Endothelial cell of umbilical vein (primary cell): ENCODE results near the gene SUFU. TPM values are rescaled to one million over a fixed set of nuclear protein-coding genes. Genes with fewer than 3 reads are reported as not detected.

Experiments used
- BruUV-seq: library from RNA; stranded (reverse); fragments of 400-500 nt; replicated peaks from 2 replicates; lab custom pipeline; 2021; lab: Mats Ljungman, UMichigan
- CTCF ChIA-PET: fragments of 300-600, 350-600 bp; sonication (Branson Sonifier 250); formaldehyde crosslinking; loops from one replicate; lab custom pipeline; 2021; ENCODE audit warnings: antibody characterized with exemption, inconsistent platforms; lab: Charles Lee
- POLR2A ChIA-PET: fragments of 300-600, 350-600 bp; sonication (Branson Sonifier 250); formaldehyde crosslinking; loops from one replicate; lab custom pipeline; 2021; ENCODE audit warnings: antibody characterized with exemption, inconsistent platforms; lab: Charles Lee
- DNase-seq: peaks from one replicate; pipeline ENCODE4 v3.0.0-alpha.2; 2011; ENCODE audit warnings: low read depth, low spot score
- FAIRE-seq: peaks from 2 replicates; lab custom pipeline; 2011; peaks lifted over from hg19 to GRCh38; lab: Jason Lieb, UNC
- H2AFZ ChIP-seq: 2 replicates; pipeline ENCODE4 v1.6.0; 2012; ENCODE audit warnings: low read depth, low read length, control low read depth, inconsistent platforms
- H3K27ac ChIP-seq: 2 replicates; pipeline ENCODE4 v1.5.1; 2011; ENCODE audit warnings: low read depth, mild to moderate bottlenecking, control low read depth, low read length, moderate library complexity; ENCODE audit not compliant: insufficient read depth
- H3K27me3 ChIP-seq, 2 experiments: 2 replicates each; pipeline versions ENCODE4 v1.6.0 to v1.6.1; 2011; ENCODE audit warnings: low read length in 2 of 2, mixed read lengths in 1 of 2; ENCODE audit not compliant: control insufficient read depth in 2 of 2, insufficient read depth in 2 of 2
- H3K36me3 ChIP-seq, 2 experiments: 2 replicates in 1 of 2; 3 replicates in 1 of 2; pipeline ENCODE4 v1.5.1; 2011; ENCODE audit warnings: low read length in 2 of 2, mild to moderate bottlenecking in 1 of 2, moderate library complexity in 1 of 2; ENCODE audit not compliant: control insufficient read depth in 2 of 2, insufficient read depth in 2 of 2; ENCODE audit errors: extremely low read depth in 1 of 2
- H3K4me1 ChIP-seq: 3 replicates; pipeline ENCODE4 v1.5.1; 2011; ENCODE audit warnings: mild to moderate bottlenecking, low read length; ENCODE audit not compliant: control insufficient read depth, insufficient read depth; ENCODE audit errors: extremely low read depth
- H3K4me2 ChIP-seq: 2 replicates; pipeline ENCODE4 v1.6.1; 2011; ENCODE audit warnings: low read length, control low read depth, mixed read lengths; ENCODE audit not compliant: insufficient read depth
- H3K4me3 ChIP-seq, 3 experiments: fragments of 200-600 bp in 1 of 3; sonication (generic), shearing (Covaris generic) in 1 of 3; replicated peaks in 1 of 3; 2 replicates each; pipeline ENCODE4 v1.5.1; 2011 to 2016; ENCODE audit warnings: control low read depth in 3 of 3, low read length in 3 of 3, mild to moderate bottlenecking in 2 of 3, inconsistent platforms in 1 of 3, low read depth in 1 of 3, moderate library complexity in 1 of 3; ENCODE audit not compliant: insufficient read depth in 1 of 3
- H3K79me2 ChIP-seq: 2 replicates; pipeline ENCODE4 v1.6.0; 2012; ENCODE audit warnings: low read length, inconsistent platforms; ENCODE audit not compliant: control insufficient read depth, insufficient read depth
- H3K9ac ChIP-seq: replicated peaks from 2 replicates; pipeline ENCODE3; 2011; ENCODE audit warnings: low read length, control low read depth; ENCODE audit not compliant: insufficient read depth; ENCODE audit errors: extremely low read depth
- H3K9me1 ChIP-seq: replicated peaks from 3 replicates; pipeline ENCODE4 v1.6.0; 2011; ENCODE audit warnings: mild to moderate bottlenecking, low read length; ENCODE audit not compliant: control insufficient read depth, insufficient read depth; ENCODE audit errors: extremely low read depth
- H3K9me3 ChIP-seq: replicated peaks from 2 replicates; pipeline ENCODE4 v1.5.1; 2012; ENCODE audit warnings: low read length, inconsistent platforms; ENCODE audit not compliant: control insufficient read depth, insufficient read depth
- H4K20me1 ChIP-seq: replicated peaks from 2 replicates; pipeline ENCODE3; 2011; ENCODE audit warnings: mild to moderate bottlenecking, low read length; ENCODE audit not compliant: control insufficient read depth, insufficient read depth; ENCODE audit errors: extremely low read depth
- CTCF ChIP-seq, 2 donors: IDR thresholded peaks; 1 replicate in 1 of 2; 2 replicates in 1 of 2; pipeline ENCODE4 v1.5.1; 2011; ENCODE audit warnings: low read length in 2 of 2, mild to moderate bottlenecking in 2 of 2, moderate library complexity in 2 of 2, control low read depth in 1 of 2, inconsistent platforms in 1 of 2, low read depth in 1 of 2; ENCODE audit not compliant: insufficient read depth in 1 of 2; ENCODE audit errors: extremely low read depth in 1 of 2
- EZH2 ChIP-seq: IDR thresholded peaks from 2 replicates; pipeline ENCODE4 v1.6.1; 2012; ENCODE audit warnings: borderline replicate concordance, low read depth, mild to moderate bottlenecking, moderate library complexity, low read length, inconsistent platforms; ENCODE audit not compliant: severe bottlenecking
- FOS ChIP-seq: IDR thresholded peaks from 2 replicates; pipeline ENCODE4 v1.6.1; 2011; ENCODE audit warnings: mild to moderate bottlenecking, low read length, moderate library complexity, borderline replicate concordance; ENCODE audit not compliant: insufficient read depth
- GATA2 ChIP-seq: IDR thresholded peaks from 2 replicates; pipeline ENCODE4 v1.7.0; 2011; ENCODE audit warnings: low read depth, mild to moderate bottlenecking, moderate library complexity, mixed read lengths, low read length; ENCODE audit not compliant: insufficient read length, insufficient read depth
- JUN ChIP-seq: IDR thresholded peaks from 2 replicates; pipeline ENCODE4 v1.6.1; 2011; ENCODE audit warnings: borderline replicate concordance, low read depth; ENCODE audit not compliant: insufficient read length, insufficient read depth
- MAX ChIP-seq: IDR thresholded peaks from 2 replicates; pipeline ENCODE4 v1.6.1; 2011; ENCODE audit not compliant: insufficient read depth, insufficient read length
- MYC ChIP-seq: IDR thresholded peaks from one replicate; pipeline ENCODE4 v1.6.1; 2011; ENCODE audit warnings: mild to moderate bottlenecking, low read depth, low read length
- POLR2A ChIP-seq: IDR thresholded peaks from 2 replicates; pipeline ENCODE4 v1.6.1; 2012; ENCODE audit warnings: low read depth, mild to moderate bottlenecking, control low read depth, low read length
- POLR2AphosphoS5 ChIP-seq: IDR thresholded peaks from 2 replicates; pipeline ENCODE4 v1.6.1; 2012; ENCODE audit warnings: low read depth, mild to moderate bottlenecking, control low read depth, low read length, moderate library complexity; ENCODE audit not compliant: insufficient read depth
- dilution Hi-C: fragments of 300-500 bp; cut with MboI; formaldehyde crosslinking; loops from one replicate; pipeline ENCODE4 v1.15.0; 2019; ENCODE audit warnings: low sequenced_read_pairs; ENCODE audit not compliant: extremely low pct_ligation_motif_present
- intact Hi-C: fragments of 100-400 bp; cut with micrococcal nuclease; formaldehyde crosslinking; loops from one replicate; pipeline ENCODE4 v1.10.0; 2022
- polyA plus RNA-seq, 4 experiments: library from polyadenylated mRNA; depleted of rRNA in 3 of 4; stranded (reverse) in 3 of 4; unstranded in 1 of 4; fragments of >200 nt; gene quantifications; 2 replicates each; pipeline versions ENCODE4 v1.2.1 to v1.2.3, GENCODE V29; 2011 to 2012; ENCODE audit warnings: missing spikeins in 1 of 4
- total RNA-seq: library from RNA; stranded (reverse); gene quantifications from 2 replicates; pipeline ENCODE4 v1.2.3, GENCODE V29; 2021

SUFU gene
- total and polyA plus RNA-seq, 2 donors (not counting 3 experiments of a cell fraction or from before 2014, with no cell fraction given): 10.1 to 16.3 TPM

- no TSS peak for BruUV-seq
- POLR2A ChIA-PET: no interaction called here
- no peak for DNase-seq
- Histone ChIP-seq H3K27ac (no peak overlapping the region), H3K27me3 (no peaks in the 10 kb centered on the region), H3K9ac (no peak overlapping the region), H3K4me2 (no peak overlapping the region), H4K20me1 (no peaks in the 10 kb centered on the region), H2AFZ (no peak overlapping the region), H3K9me1 (no peaks in the 10 kb centered on the region), H3K79me2 (no peaks in the 10 kb centered on the region), H3K9me3 (no peaks in the 10 kb centered on the region), H3K4me3 (no peak overlapping the region), H3K4me1 (peaks cover 5% of the 10 kb centered on the region), H3K36me3 (no peaks in the 10 kb centered on the region)
- dilution Hi-C loops (no loop called here), intact Hi-C loops (no loop called here)
- CTCF ChIA-PET: interaction anchor here (1.3 to 8.1 kb wide), 3 partner anchors 9 to 170 kb away, joined by 3 to 75 read pairs (median 4); partner anchors contain the start of genes ARL3 and SUFU
- TF ChIP-seq POLR2A (no peak), CTCF (IDR thresholded peaks at IDR 0.05; ENCODE audit: extremely low read depth in 1 of 2, insufficient read depth in 1 of 2, low read depth in 1 of 2, low read length in 2 of 2) (no peak), MYC (no peak), GATA2 (no peak), FOS (no peak), JUN (no peak), EZH2 (no peak), MAX (no peak), POLR2AphosphoS5 (no peak)
- no peak for FAIRE-seq
Measured at GRCh38 chr10:102674566-102674965, 170.8 kb downstream of the SUFU start.
